H1 (cell line): ENCODE results near the gene NQO2.
"Not testable (repeated sequence)": the region's sequence is repeated elsewhere in the genome, so short reads cannot be mapped to it uniquely, and the experiment has no call there.

ENCODE experiments used
- CBX5 ChIP-seq: fragments of 300-800, 300-1000 bp; sonication (generic); IDR thresholded peaks from 2 replicates; pipeline ENCODE4 v1.7.1; 2016; ENCODE audit warnings: antibody characterized with exemption, low read length, low read depth
- CTCF ChIP-seq, 3 experiments: IDR thresholded peaks; 1 replicate in 2 of 3; 2 replicates in 1 of 3; pipeline versions ENCODE4 v1.5.1 to v1.6.1; 2011; ENCODE audit warnings: low read length in 3 of 3, mild to moderate bottlenecking in 3 of 3, inconsistent platforms in 2 of 3, low read depth in 1 of 3, moderate library complexity in 1 of 3; ENCODE audit not compliant: insufficient read depth in 1 of 3; ENCODE audit errors: control extremely low read depth in 1 of 3
- EZH2 ChIP-seq: fragments of 200-600 bp; sonication (generic); IDR thresholded peaks from 2 replicates; pipeline ENCODE4 v1.7.1; 2012; ENCODE audit warnings: low read depth, mild to moderate bottlenecking, moderate library complexity, low read length, inconsistent platforms; ENCODE audit not compliant: severe bottlenecking
- POLR2A ChIP-seq, 2 experiments: IDR thresholded peaks; 1 replicate in 1 of 2; 2 replicates in 1 of 2; pipeline ENCODE4 v1.6.1; 2011; ENCODE audit warnings: low read depth in 2 of 2, low read length in 2 of 2, mild to moderate bottlenecking in 2 of 2; ENCODE audit errors: control extremely low read depth in 1 of 2
- POLR2AphosphoS5 ChIP-seq: IDR thresholded peaks from 2 replicates; pipeline ENCODE4 v1.6.1; 2011; ENCODE audit warnings: low read depth, low read length
- RAD21 ChIP-seq, 2 experiments: IDR thresholded peaks in 1 of 2; conservative IDR thresholded peaks in 1 of 2; 2 replicates each; pipeline ENCODE4 v1.6.1; 2011; ENCODE audit warnings: low read depth in 2 of 2, low read length in 2 of 2, improper control_type of control experiment in 1 of 2, inconsistent platforms in 1 of 2, mild to moderate bottlenecking in 1 of 2, moderate library complexity in 1 of 2
- RBBP5 ChIP-seq: IDR thresholded peaks from 2 replicates; pipeline ENCODE4 v1.7.1; 2012; ENCODE audit warnings: low read depth, mild to moderate bottlenecking, inconsistent platforms, low read length, moderate library complexity, borderline replicate concordance
- TEAD4 ChIP-seq: IDR thresholded peaks from 2 replicates; pipeline ENCODE4 v1.6.1; 2012; ENCODE audit warnings: low read depth, low read length, inconsistent platforms, mixed read lengths

- not testable (repeated sequence) for TF ChIP-seq EZH2; CBX5; CTCF (IDR thresholded peaks at IDR 0.05; ENCODE audit: control extremely low read depth in 1 of 3, insufficient read depth in 1 of 3, low read depth in 1 of 3, low read length in 3 of 3); POLR2AphosphoS5; RBBP5; TEAD4; POLR2A (IDR thresholded peaks at IDR 0.05; ENCODE audit: control extremely low read depth in 1 of 2, low read depth in 2 of 2, low read length in 2 of 2); RAD21 (IDR thresholded peaks at IDR 0.05 in 1 of 2, conservative IDR thresholded peaks at IDR 0.05 in 1 of 2; ENCODE audit: low read depth in 2 of 2, low read length in 2 of 2)
These were observed 3.5 kb downstream of the NQO2 start for GRCh38 chr6:3003226-3003625.
